GM12892 (cell line): ENCODE measurements around the gene SERINC5.

Experiments
- POLR2A ChIP-seq: IDR thresholded peaks from 2 replicates; pipeline ENCODE4 v1.6.1; 2011; ENCODE audit warnings: low read depth, low read length, control low read depth
- TAF1 ChIP-seq: IDR thresholded peaks from 2 replicates; pipeline ENCODE4 v1.6.1; 2011; ENCODE audit warnings: low read depth, mild to moderate bottlenecking, control low read depth, low read length, borderline replicate concordance

DNA sequence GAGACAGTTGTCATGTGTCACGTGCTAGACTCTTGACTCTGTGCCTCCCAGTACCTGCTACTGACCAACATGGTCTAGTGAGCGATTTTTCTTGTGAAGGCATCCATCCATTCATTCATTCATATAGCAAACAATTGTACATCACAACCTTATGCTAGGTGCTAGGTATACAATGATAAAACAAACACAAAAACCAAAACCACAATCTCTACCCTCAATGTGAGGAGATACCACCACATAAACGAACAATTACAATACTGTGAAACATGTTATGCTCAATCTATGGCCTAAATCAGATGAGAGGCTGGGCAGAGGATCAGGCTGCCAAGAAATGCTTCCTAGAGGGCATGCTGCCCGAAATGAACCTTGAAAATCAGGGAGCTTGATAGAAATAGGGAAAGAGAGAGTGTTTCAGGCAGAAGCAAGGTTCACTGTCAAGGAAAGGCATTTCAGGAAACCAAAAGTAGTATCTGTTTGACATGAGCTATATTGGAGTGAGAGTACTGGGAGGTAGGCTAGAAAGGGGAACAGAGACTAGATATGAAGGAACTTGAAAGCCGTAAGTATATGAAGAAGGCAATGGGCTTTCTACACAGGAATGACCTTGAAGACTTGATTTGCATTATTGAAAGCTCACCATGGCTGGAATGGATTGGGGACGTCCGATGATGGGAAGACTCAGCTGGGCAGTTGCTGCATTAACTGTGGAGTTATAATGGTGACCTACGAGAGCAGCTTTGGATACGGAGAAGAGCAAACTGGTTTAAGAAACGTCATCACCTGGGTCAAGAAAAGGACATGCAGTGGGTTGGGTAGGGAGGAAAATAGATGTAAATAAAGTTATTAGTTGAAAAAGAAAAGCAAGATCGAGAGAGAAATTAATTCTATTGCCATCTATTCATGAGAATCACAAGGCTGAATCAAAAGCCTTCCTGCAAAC, 130.6 kb downstream of the SERINC5 start:
- TF ChIP-seq POLR2A (no peak), TAF1 (no peak)
